ENCODE data around the gene RASSF1.
A peak's percentile ranks its signal among the peaks of the same experiment; 100 is the strongest.

RASSF1 gene

GRCh38 chr3:50365080-50365841 lies 24.6 kb upstream of the RASSF1 start:
- peak; percentile 94 for DNase-seq

- DNase-seq, result no peak
Observed at GRCh38 chr3:50364573-50365079, 24.0 kb upstream of the RASSF1 start.

- DNase-seq, result no peak
Observed at GRCh38 chr3:50359760-50360110, 19.1 kb upstream of the RASSF1 start.

- DNase-seq, result peak; percentile 87
Observed at GRCh38 chr3:50358911-50359759, 18.5 kb upstream of the RASSF1 start, which contains the start of gene TMEM115. TSS of gene TMEM115 (minus strand) at chr3:50359521. CDS start at chr3:50359063, 458 bp downstream.

- no peak for DNase-seq
Observed at GRCh38 chr3:50358355-50358910, 17.8 kb upstream of the RASSF1 start.

- DNase-seq, result no peak
Observed at GRCh38 chr3:50357481-50357880, 16.8 kb upstream of the RASSF1 start.

GRCh38 chr3:50356553-50356952 lies 15.9 kb upstream of the RASSF1 start:
- no peak for DNase-seq

- DNase-seq, result no peak
Observed at GRCh38 chr3:50355829-50356552, 15.4 kb upstream of the RASSF1 start.

- no peak for DNase-seq
Observed at GRCh38 chr3:50354850-50355249, 14.2 kb upstream of the RASSF1 start.

GRCh38 chr3:50354186-50354764 lies 13.6 kb upstream of the RASSF1 start:
- no peak for DNase-seq

- DNase-seq, result no peak
Observed at GRCh38 chr3:50353245-50354004, 12.8 kb upstream of the RASSF1 start.

- DNase-seq, result no peak
Observed at GRCh38 chr3:50352781-50353180, 12.1 kb upstream of the RASSF1 start.

GRCh38 chr3:50351323-50351697 lies 10.7 kb upstream of the RASSF1 start:
- DNase-seq, result no peak

- peak; percentile 100 for DNase-seq
Observed at GRCh38 chr3:50350527-50351322, 10.1 kb upstream of the RASSF1 start, which contains the start of the genes CYB561D2 and NPRL2. TSS of gene CYB561D2 (plus strand) at chr3:50350862. CDS start at chr3:50351434, 572 bp downstream. TSS of gene NPRL2 (minus strand) at chr3:50350775. CDS start at chr3:50350652, 123 bp downstream.

- no peak for DNase-seq
Observed at GRCh38 chr3:50350213-50350526, 9.5 kb upstream of the RASSF1 start.

GRCh38 chr3:50347187-50347813 lies 6.7 kb upstream of the RASSF1 start:
- DNase-seq, result peak; percentile 79

GRCh38 chr3:50345586-50346234 lies 5.1 kb upstream of the RASSF1 start, which contains the start of gene ZMYND10:
TSS of gene ZMYND10 (minus strand) at chr3:50345732. CDS start at chr3:50345579, 153 bp downstream.
- peak; percentile 81 for DNase-seq

- DNase-seq, result no peak
Observed at GRCh38 chr3:50345008-50345407, 4.4 kb upstream of the RASSF1 start.

GRCh38 chr3:50342813-50343633 lies 2.4 kb upstream of the RASSF1 start:
- DNase-seq, result no peak
